HG02642 (cell line): ENCODE data around the gene FAM237B.

Experiments
- ATAC-seq: cut with Tn5 transposase; IDR thresholded peaks from one replicate; pipeline ENCODE4 v1.9.1; 2021; ENCODE audit warnings: mild to moderate bottlenecking; ENCODE audit not compliant: unreplicated experiment, poor library complexity

FAM237B gene

DNA sequence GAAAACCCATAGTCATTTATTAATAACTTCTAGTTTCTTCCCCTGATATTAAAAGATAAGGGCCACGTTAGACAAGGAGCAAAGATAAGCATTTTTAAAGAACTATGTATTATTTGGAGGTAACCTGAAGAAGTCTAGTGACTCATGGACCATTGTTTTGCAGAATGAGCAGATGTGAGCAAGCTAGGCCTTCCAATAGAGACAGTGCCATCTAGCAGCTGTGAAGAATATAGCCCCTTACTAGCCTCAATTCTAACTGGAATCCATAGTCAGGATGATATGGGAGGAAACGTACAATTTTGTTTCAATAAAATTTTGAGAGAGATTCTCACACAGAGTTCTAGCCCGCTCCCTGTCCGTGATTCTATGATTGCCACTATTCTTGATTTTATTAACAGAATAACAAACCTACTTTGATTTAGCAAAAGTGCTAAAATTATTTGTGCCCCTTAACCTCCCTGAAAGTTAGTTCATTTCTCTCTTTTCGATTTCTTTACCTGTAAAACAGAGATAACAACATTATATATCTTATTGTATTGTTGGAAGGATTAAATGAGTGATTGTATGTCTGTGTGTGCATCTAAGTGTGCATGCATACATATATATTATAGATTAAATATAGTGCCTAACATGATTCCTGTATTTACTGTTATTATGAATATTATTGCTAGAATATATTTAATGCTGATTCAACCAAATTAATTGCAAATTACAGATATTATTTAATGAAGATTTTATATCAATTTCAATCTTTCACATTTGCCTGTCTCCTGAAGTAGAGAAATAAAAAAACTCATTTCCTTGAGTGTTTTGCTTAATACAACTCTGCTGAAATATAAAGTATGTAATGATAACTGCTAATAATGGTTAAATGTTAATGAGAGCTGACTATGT is 22.7 kb downstream of the FAM237B start:
- peak; percentile 88 for ATAC-seq

GRCh38 chr7:90290244-90291113 is 30.6 kb downstream of the FAM237B start:
- ATAC-seq: no peak

DNA sequence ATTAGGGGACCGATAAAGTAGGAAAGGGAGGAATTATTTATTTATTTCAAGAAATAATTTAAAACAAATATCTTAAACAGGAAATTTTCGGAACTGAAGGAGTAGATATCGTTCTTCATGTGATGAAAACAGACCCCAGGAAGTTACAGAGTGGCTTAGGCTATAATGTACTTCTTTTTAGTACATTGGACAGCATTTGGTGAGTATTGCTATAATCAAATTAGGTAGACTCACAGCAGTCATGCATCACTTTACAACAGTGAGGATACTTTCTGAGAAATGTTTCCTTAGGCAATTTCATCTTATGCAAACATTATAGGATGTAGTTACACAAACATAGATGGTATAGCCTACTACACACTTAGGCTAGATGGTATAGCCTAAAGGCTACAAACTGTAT is 33.0 kb downstream of the FAM237B start:
- ATAC-seq: no peak

DNA sequence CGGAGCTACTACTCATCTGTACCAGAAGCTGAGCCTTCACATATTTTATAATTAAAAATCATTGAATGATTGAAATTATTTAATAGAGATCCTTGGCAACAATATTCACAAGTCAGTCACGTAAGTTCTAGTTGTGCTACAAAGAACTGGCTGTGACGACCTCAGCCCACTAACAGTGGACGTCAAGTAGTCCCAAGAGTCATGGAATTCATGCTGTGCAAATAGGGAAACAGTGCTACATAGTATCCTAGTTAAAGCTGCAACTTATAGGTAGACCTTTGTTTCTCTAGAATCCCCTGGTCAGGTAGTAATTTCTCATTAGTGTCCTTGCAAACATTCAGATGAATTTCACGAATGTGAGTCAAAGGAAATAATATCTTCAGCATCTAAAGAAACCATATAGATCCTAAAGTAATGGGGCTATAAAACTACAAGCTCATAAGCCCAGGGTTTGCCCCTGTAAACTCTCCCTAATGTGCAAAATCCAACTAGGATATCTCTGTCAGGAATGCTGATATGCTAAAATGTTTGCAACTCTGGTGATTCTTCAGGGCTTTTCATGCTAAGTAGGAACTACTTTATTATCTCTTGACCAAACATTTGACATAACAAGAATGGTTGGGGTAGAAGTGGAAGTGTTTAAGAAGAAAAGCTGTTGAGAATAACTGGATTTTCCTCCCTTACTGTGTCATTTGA is 44.9 kb downstream of the FAM237B start:
- ATAC-seq: no peak

GRCh38 chr7:90274161-90274560 is 46.9 kb downstream of the FAM237B start:
- no peak for ATAC-seq

- no peak for ATAC-seq
These were observed 48.9 kb downstream of the FAM237B start for GRCh38 chr7:90272242-90272641.

GRCh38 chr7:90271753-90272152 is 49.4 kb downstream of the FAM237B start:
- ATAC-seq: no peak

DNA sequence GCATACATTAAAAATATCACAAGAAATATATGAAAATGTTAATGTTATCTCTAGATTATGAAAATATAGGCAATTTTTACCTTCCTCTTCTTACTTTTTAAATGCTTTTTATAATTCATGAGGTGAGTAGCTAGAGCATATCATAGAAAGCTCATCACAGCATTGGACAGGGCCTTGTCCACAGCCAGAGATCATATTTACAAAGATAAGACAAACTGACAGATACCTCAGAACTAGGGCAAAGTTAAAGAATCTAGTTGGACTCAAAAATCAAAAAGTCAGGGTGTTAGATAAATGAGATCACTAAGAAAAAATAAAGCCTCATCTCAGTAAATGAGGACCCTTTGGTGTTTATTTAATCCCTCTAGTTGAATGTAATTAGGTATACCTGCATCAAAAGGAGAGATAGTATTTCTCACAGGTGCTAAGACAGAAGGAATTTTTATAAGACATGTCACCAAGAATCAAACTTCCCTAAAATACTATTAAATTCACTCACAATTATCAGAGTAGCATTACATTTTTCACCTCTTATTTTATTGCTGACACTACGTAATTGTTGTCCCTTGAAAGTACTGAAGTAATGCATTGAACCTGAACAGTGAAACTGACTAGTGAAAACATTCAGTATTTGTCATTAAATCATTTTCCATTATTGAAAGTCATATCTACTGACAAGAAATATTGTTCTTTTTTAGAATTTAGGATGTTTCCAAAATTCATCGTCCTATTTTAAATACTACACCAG is 50.5 kb downstream of the FAM237B start:
- no peak for ATAC-seq

- no peak for ATAC-seq
These were observed 51.9 kb downstream of the FAM237B start for GRCh38 chr7:90269163-90269562.

- ATAC-seq: no peak
These were observed 53.7 kb downstream of the FAM237B start for GRCh38 chr7:90267263-90267858.

GRCh38 chr7:90266808-90267207 is 54.3 kb downstream of the FAM237B start:
- no peak for ATAC-seq
